ENCODE measurements around the gene KCNH4.

DNA sequence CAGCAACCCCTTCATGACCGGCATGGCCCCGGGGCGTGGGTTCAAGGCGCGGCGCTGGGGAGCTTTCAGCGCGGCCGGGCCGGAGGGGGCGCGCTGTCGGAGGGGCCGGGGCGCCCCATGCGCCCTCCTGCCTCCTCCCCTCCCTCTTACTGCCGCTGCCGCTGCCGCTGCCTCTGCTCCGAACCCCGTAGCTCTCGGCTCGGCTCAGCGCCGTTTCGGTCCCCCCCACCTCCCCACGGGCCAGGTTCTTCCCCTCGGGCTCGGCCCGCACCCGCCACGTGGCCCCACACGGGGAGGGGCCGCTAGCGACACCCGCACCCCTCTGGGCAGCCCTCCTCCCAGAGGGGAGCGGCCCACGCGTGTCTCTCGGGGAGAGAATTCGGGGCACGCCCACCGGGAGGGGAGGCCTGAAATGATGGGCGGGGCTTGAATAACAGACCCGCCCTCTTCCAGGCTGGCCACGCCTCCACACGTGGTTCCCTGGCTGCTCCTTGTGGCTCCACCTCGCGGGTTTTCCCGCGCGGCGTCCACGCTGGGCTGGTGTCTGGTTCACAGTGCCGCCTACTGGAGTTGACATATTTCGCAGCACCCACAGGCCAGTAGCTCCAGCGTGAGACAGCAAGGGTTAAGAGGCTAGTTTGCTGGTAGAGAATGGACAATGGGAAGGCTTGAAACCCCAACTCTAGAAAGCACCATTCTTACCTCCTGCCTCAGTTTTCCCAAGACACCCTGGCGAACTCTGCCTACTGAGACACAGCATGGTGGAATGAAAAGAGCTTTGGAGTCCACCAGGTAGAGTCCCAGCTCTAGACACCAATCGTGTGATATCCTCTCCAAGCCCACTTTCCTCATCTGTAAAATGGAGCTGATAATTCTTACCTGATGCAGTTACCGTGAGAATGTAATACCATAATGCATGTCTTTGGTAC lies at the start of gene KCNH4:
- TF ChIP-seq POU2F2 (IDR thresholded peaks at IDR 0.05; ENCODE audit: low read depth, low read length) (no peak), POLR2A (IDR thresholded peaks at IDR 0.05; ENCODE audit: low read depth, low read length) (no peak), SPI1 (IDR thresholded peaks at IDR 0.05; ENCODE audit: low read depth, low read length) (no peak), TAF1 (IDR thresholded peaks at IDR 0.05; ENCODE audit: low read depth, low read length) (no peak), POLR2AphosphoS5 (IDR thresholded peaks at IDR 0.05; ENCODE audit: low read depth, low read length) (no peak), PAX5 (IDR thresholded peaks at IDR 0.05; ENCODE audit: insufficient read depth, low read length, severe bottlenecking) (no peak)

All from GM12891 (cell line).